HG03354 (cell line): ENCODE data around the gene IRF4.
A peak's percentile ranks its signal among the peaks of the same experiment; 100 is the strongest.
"Not testable (repeated sequence)": the region's sequence is repeated elsewhere in the genome, so short reads cannot be mapped to it uniquely, and the experiment has no call there.

Experiments
- ATAC-seq: cut with Tn5 transposase; IDR thresholded peaks from one replicate; pipeline ENCODE4 v1.9.1; 2021; ENCODE audit warnings: mild to moderate bottlenecking; ENCODE audit not compliant: unreplicated experiment, poor library complexity, severe bottlenecking

The IRF4 gene

DNA sequence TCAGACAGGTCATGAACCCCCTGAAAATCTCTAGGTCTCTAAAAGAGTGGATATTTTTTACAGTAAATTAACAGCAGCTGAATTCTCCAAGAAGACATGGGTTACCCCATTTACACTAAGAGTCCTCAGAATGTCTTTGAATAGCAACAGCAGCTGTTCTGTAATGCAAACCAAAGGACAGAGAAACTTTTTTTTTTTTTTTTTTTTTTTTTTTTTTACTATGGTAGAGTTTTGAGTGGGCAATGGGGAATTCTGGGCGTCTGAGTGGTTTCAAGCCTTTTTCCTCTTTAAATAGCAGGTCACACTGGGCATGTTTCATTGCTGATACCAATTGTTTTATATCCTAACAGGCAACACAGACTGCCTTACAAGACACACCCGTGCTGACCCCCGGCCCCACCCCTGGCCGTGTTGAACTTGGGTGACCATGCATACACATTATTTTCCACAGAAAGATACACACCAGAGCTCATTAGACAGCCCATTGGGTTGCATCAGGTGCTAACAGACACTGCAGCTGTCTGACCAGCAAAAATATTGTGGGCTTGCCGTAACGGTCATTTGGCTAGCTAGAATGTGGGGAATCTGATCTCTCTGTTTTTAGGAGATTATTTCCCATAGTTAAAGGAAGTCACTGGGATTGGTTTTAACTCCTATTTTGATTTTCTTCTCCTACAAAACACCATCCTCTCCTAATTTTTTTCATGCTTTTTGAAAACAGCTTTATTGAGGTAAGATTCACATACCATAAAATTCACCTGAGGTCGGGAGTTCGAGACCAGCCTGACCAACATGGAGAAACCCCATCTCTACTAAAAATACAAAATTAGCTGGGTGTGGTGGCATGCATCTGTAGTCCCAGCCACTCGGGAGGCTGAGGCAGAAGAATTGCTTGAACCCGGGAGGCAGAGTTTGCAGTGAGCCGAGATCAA, 26.7 kb upstream of the IRF4 start:
- ATAC-seq, result peak; percentile 63

DNA sequence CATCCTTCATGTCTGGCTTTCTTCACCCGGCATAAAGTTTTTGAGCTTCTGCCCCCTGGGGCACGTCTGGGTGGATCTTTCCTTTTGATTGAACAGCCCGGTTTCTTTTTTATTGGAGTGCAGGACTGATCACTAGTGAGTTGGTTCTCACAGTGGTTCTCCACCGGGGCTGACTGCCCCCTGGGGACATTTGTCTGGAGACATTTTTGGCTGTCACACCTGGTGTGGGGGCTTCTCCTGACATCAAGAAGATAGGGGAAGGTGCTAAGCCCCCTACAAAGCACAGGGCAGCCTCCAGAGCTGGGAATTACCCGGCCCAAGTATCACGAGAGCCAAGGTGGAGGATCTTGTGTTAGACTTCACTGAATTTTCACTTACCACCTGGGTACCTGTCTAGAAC, 25.7 kb upstream of the IRF4 start:
- ATAC-seq, result no peak

DNA sequence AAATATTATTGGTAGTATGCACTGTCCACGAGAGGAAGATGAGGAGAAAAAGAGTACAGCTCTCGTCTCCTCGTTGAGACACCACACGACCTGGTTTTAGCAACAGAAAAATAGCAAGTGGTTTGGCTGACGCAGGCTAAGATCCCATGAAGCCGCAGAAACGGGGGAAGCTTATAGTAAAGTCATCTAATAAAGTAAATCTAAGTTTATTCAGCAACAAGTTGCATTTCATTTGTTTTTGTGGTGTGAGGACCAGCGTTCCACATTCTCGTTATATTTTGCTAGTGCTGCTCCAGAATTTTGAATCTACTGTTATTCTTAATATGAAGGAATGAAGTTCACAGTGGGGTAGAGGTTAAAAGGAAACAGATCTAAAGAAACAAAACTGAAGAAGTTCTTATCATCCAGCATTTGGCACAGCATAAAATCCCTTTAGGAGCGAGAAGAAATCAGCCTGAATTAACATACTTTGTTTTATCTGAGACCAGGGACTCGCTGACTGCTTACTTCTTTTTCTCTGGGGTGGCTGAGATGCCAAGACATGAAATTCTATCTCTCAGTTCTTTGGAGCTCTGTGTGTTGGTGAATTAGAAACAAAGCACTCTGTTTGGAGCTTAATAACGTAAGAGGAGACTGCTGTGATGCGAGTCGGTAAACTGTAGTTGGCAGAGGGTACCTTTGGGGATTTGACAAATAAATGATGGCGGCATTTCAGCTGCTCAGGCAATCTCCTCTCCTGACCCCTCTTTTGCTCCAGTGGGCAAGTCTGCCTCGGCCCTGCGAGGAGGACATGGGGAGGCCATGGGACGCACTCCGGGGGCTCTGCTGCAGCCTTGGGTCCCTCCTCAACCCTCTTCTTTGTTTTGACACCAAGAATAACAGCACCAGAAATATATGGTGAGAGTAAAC, 24.9 kb upstream of the IRF4 start:
- no peak for ATAC-seq

DNA sequence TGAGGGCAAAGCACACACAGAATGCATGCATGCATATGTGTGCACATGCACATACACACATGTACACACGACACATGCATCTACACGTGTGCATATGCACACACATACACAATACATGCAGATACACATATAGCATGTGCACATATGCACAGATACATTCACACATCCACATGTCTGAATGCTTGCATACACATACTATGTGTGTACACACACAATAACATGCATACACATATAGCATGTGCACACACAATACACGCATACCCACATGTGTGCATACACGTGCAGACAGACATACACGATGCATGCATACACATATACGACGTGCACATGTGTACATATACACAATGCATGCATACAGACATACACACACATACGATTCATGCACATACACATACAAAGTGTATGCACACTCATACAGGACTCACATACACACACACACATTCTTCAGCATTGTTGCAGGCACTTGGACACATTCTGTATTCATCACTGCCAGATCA, 24.2 kb upstream of the IRF4 start:
- no peak for ATAC-seq

DNA sequence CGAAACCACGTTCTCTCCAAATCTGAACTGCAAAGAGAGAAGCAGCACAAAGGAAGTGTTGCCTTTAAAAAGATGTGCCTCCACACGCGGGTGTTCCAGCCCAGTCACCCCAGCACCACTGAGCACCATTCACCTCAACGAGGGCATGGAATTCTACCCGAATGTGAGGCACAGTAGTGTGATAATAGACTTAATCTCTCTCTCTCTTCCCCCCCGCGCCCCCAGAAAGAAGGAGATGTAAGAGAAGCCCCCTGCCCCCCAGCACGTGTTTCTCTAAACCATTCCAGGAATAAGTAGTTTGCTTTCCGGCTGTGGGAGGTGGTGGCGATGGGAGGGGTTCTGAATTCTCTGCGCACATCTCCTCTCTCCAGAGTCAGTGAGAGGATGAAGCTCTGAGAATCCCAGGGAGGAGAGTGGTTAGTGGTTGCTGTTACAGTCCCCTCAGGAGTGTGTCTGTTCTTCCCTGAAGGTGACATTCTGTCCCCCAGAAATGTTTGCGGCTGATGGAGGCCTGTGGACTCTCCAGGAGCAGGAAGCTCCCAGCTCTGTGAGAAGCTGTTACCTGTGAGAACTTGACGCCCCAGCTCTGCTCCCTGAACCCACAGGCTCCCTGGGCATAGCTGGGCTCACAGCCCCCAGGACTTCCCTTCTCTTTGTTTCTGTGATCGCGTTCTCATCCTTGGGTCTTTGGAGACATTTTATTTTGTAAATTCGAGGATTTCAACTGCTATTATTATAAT, 23.5 kb upstream of the IRF4 start:
- ATAC-seq, result no peak

DNA sequence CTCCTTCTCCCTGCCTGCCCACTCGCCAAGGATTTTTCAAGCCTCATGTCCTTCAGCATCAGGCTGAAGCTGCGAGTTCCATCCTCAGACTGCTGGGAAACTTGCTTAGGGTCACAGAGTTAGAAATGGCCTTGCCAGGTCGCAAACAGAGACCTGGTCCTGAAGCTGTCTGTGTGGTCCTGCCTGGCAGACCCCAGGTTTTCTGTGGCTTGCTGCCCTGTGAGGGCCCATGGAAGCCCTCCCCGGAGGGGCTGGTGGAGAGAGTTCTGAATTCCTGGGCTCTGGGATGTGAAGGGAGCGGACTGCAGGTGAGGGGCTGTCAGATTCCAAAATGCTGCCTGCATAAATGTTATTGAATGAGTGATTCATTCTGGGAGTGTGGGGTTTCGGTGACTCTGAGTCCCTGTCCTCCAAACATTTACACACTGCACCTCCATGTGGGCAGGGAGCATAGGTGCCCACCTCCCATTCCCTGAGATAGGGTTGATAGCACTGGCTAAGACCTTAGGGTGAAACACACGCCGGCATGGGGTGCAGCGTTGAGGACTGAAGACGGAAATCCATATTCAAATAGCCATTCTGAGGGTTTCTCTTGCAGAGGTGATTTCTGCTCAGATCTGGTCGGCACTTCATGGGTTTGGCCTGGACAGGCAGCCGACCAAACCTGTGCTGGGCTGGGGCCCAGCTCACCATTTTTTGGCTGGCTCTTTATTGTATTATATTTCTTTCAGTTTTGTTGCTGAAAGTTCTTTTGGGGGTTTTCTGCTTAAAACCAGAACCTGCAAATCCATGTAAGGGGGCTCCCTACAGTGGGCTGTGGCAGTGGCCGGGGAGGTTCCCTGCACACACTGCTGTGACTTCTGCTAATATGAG, 21.8 kb upstream of the IRF4 start:
- ATAC-seq, result no peak

DNA sequence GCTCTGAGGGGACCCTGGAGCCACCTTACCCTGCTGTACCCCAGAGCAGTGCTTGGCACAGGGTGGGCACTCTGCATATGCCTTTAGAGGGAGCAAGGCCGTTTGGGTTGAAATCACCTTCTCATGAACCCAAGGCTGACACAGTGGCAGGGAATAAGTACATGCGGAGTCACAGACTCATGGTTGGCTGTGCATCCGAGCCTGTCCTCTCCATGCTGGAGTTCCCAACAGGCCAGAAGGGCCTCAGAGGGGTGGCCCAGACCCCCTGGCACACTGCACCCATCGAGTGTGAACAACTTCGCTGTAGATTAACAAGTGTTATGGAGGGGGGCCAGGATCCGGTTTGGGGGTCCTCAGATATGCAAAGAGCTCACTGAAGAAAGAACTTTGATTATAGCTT, 21.0 kb upstream of the IRF4 start:
- ATAC-seq, result no peak

DNA sequence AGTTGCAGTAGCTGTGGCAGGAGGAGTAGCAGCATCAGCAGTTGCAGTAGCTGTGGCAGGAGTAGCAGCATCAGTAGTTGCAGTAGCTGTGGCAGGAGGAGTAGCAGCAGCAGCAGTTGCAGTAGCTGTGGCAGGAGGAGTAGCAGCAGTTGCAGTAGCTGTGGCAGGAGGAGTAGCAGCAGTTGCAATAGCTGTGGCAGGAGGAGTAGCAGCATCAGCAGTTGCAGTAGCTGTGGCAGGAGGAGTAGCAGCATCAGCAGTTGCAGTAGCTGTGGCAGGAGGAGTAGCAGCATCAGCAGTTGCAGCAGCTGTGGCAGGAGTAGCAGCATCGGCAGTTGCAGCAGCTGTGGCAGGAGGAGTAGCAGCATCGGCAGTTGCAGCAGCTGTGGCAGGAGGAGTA, 19.7 kb upstream of the IRF4 start:
- ATAC-seq, result not testable (repeated sequence)

DNA sequence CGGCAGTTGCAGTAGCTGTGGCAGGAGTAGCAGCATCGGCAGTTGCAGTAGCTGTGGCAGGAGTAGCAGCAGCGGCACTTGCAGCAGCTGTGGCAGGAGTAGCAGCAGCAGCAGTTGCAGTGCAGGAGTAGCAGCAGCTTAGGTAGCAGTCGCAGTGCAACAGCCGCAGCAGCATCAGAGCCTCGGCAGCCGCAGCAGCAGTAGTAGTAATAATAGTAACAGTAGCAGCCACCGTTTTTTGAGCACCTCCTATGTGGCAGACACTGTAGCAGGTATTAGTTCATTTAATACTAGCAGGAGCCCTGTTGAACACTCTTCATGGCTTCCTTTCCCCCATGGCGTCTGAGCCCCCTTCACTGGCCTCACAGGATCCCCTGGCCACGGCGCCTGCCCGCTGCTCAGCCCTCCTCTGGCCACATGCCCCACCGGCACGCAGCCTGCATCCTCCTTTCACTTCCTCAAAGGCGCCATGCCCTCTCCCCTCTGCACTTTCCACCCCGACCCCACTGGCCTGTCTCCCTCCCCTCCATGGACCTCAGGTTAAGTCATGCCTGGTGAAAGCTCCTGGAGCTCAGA, 19.1 kb upstream of the IRF4 start:
- no peak for ATAC-seq

DNA sequence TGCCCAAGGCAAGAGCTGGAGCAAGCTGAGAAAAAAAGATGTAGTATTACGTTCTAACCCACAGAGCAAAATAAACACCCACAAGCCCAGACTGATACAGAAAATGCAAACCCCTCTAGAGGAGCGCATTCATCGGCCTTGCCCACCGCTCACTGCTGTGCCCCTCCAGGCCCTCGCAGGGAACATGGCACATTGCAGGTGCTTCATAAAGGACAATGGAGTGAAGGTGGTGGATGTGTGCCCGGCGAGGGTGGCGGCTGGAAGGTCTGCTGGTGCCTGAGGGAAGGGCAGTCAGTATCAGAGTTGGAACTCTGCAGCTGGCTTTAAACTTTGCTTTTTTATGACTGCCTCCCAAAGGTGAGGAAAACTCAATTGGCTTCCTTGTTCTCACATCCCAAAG, 18.5 kb upstream of the IRF4 start:
- ATAC-seq, result no peak

DNA sequence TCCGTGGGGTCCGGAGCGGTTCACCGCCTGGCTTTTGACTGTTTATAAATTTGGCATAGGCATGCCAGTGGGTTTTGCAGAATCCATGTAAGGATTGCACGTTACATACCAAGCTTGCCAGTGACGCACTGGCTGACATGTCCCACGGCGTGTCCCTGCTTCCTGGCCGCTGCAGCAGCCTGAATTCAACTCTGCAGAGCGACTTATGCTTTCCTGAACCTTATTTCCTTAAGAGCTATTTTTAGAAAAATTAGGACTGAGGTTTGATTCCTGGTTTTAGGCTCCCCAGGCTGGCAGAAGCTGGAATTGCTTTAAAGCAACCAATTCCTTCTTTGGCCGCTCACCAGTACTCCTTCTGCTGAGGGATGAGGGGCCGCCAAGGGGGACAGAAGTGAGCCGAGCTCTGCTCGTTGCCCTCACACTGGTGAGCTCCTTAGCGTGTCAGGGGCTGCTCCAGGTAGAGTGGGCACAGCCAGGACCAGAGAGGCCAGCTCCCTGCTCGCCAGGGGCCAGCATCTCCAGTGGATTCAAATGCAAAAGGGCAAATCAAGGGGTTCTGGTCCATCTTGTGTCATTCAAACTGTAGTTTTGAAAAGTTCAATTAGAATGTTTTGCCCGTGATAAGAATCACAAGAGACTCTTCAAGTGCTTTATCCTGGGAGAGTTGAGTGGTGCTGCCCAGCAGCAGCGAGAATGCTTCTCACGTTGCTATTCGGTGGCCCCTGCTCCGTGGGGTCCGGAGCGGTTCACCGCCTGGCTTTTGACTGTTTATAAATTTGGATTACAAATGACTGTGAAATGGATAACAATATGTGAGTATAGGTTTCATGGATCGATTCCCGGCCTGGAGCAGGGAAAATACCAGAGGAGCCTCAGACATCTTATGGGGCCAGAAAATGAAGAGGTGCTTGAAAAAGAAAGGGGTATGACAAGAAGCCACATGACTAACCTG, 17.5 kb upstream of the IRF4 start:
- ATAC-seq, result no peak

DNA sequence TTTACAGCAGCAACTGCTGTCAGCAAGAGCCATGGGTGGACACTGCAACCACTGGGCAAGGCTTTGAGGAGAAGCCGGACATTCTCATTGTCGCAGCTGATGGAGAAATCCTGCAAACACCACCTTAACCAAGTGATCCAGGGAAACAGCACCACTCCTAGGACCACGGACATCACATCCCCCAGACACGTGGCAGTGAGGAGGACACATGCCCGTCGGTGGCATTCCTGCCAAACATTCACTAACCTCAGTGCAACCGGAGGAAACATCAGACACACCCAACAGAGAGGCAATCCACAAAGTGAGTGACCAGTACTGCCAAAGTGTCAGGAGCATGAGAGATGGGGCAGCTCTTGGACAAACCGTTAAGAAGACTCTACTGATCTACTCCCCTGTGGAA, 16.6 kb upstream of the IRF4 start:
- no peak for ATAC-seq

DNA sequence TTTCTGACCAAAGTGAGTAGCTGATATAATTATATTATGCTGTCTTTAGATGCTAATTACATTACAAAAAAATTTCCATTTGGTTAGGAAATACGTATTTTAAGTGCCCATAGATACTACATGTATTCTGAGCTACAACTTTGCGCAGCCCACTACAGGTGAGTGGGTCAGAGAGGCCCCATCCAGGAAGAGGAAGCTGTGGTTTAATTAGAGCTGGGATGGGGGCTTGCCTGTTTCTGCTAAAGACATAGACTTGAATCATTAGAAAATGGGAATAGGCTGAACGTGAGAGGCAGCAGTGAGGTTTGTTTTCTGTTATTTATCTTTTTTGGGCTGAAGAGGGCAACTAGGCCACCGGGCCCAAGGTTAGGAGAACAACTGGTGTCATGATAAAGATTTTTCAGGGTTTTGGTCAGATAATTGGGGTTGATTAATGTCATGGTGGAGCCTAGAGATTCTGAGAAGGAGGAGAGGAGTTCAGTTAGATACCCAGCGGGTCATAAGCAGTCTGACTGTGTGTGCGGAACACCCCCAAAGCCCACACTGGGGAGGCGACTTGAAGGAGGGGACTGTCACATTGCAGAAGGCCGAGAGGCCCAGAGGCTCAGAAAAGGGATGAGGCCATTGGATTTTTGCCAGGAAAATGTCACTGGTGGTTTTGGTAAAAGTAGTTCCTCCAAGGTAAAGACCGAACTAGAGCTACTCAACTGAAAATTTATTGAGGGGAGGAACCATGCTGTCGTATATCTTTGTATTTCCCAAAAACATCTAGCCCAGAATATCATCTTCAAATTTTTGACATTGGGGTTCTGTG, 14.5 kb upstream of the IRF4 start:
- no peak for ATAC-seq

DNA sequence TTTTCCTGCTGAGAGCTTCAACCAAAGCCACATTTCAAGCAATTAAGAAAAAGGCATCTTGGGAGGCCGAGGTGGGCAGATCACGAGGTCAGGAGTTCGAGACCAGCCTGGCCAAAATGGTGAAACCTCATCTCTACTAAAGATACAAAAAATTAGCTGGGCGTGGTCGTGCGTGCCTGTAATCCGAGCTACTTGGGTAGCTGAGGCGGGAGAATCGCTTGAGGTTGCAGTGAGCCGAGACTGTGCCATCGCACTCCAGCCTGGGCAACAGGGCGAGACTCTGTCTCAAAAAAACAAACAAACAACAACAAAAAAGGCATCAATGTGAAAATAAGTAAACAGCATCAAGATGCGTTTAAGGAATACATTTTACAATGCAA, 13.9 kb upstream of the IRF4 start:
- ATAC-seq, result not testable (repeated sequence)

DNA sequence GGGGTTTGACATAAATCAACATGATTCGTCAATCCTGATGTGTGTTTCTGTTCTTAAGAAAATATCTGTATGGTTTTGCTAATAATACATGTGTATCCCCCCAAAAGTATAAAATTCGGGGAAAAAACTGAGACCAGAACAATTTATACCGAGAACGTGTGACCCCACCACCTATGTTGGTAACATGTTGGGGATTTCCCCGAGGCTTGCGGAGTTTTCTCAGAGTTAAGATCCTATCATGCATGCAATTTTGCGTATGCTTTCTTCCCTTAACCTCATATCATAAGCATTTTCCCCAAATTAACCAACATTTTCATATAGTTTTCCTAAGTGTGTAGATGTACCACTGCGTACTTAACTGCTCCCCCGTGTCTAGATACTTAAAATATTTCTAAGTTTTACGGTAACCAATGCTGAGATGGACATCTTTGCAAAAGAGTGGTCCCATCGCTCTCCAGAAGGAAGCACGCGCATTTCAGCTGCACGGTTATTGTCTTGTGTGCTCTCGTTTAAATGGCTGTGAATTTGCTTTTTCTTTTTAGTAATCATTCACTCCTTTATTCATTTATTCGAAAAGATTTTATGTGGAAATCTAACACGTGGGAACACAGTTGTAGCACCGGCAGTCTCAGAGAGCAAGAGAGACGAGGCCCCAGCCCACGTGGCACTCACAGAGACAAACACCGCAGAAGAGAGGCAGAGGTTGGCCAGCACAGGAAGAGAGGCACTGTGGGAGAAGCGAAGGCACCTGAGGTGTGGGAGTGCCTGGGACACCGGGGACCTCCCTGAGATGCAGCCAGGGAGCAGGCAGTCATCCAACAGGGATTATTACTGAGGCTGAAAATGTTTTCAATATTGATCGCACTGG, 13.2 kb upstream of the IRF4 start:
- no peak for ATAC-seq

DNA sequence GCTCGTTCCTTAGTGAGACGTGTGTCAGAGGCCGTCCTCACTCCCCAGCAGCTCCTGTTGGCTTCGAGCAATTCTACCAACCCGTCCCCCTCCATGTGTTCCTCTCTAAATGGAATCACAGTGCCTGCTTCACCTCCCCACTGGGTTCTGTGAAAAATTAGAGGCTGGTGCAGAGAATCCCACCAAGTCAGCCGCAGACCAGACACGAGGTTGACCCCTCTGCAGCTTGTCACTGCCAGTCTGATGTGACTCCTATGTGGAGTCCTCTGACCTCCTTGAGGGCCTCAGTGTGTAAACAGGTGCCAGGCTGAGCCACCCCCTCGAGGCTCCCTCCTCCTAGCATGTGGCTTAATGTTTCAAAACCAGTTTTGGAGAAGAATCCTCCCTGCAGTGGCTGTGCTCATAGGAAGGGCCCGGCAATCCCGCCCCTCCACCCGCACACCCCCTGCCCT, 12.6 kb upstream of the IRF4 start:
- peak; percentile 20 for ATAC-seq
